Peyer's patch (tissue), 4 donors: Measurements from ENCODE around the gene NAP1L4.

ENCODE experiments used
- CTCF ChIP-seq, 6 experiments: fragments of 450-650 bp in 4 of 6; fragments of 200-600 bp in 2 of 6; sonication (generic) in 1 of 6; IDR thresholded peaks; one replicate each; pipeline ENCODE4 v1.5.1; 2017 to 2019; ENCODE audit warnings: antibody characterized with exemption in 6 of 6, mild to moderate bottlenecking in 3 of 6, moderate library complexity in 1 of 6
- POLR2A ChIP-seq, 2 donors: fragments of 450-650 bp; IDR thresholded peaks; one replicate each; pipeline ENCODE4 v1.5.1; 2017; ENCODE audit warnings: antibody characterized with exemption in 2 of 2, mild to moderate bottlenecking in 2 of 2, moderate library complexity in 2 of 2

GRCh38 chr11:3014057-3014938 is 22.2 kb upstream of the NAP1L4 start:
- TF ChIP-seq CTCF (IDR thresholded peaks at IDR 0.05), result no peak
- TF ChIP-seq POLR2A (IDR thresholded peaks at IDR 0.05), result no peak
